NCI-H2107 (cell line): ENCODE measurements around the gene LKAAEAR1.

Source experiments
- DNase-seq: peaks from one replicate; lab custom pipeline; 2025; lab: John Stamatoyannopoulos, UW

LKAAEAR1 gene

DNA sequence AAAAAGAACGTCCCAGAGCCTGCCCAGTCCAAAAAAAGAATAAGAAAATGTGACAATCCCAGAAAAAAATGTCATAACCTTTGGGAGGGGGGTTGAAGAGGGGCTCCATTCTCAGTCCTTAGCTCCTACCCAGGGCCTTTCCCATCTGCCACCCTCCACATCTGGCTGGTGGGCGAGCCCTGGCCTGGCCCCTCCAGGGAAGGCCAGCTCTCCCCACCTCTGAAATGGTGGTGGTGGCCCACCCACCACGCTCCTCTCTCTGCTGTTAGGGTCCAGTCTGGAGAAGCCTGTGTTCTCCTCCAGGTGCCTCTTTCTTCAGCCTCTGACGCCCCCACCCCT is 5.3 kb downstream of the LKAAEAR1 start:
- no peak for DNase-seq

DNA sequence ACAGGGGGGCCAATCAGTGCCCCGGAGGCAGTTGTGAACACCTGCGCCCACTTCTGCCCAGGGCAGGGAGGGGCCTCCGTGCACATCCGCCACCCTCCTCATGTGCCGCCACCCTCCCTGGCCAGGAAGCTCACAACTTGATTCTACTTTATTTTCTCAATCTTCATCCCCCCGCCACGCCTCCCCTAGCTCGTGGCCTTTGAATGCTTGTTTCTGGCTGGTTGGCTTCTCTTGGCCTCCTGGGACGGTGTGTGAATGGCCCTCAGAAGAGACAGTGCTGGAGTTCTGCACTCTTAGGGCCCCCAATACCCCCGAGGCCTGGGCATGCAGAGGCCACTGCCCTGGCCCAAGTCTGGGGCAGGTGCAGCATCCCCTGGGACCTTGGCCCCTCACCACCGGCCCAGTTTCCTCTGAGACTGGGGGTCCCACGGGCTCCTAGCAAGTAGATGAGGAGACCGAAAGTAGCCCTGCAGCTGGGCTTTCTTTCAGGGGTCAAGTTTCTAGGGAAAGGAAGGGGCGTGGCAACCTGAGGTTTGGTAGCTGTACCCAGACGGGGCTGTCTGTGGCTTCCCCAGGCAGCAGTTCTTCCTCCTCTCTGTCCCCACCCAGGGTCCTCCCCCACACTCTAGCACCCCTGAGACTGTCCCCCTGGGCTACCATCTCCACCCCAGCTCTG is 6.2 kb downstream of the LKAAEAR1 start:
- DNase-seq: no peak

DNA sequence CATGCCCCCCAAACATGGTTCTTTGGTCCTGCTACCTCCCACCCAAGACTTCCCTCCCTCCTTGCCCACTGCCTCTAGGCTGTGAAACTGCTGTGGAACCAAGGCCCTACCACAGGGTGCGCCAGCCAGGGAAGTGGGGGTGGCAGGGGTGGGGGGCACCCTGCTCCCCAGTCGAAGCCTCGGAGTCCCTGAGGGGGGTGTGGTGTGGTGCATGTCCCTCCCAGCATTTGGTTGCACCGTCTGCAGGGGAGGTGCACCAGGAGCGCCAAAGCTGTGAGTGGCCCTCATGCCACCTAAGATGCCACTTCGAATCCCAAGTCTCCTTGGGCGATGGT is 6.7 kb downstream of the LKAAEAR1 start:
- no peak for DNase-seq

DNA sequence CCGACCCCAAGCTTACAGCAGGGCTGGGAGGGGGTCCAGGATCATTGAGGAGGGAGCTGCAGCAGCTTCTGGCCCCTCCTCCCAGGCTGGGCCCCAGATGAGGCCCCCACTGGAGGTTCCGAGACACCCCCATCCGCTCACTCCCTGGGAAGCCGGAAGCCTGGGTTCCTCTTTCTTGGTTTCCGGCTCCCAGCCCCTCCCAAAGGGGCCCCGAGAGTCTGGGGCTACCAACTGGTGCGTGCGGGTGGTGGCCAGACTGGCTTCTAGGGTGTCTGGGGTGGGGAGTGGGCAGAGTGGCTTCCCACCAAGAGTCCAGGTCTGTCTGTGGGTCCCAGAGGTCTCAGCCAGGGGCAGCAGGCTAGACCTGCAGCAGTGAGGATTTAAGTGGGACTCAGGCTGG is 7.1 kb downstream of the LKAAEAR1 start:
- no peak for DNase-seq

DNA sequence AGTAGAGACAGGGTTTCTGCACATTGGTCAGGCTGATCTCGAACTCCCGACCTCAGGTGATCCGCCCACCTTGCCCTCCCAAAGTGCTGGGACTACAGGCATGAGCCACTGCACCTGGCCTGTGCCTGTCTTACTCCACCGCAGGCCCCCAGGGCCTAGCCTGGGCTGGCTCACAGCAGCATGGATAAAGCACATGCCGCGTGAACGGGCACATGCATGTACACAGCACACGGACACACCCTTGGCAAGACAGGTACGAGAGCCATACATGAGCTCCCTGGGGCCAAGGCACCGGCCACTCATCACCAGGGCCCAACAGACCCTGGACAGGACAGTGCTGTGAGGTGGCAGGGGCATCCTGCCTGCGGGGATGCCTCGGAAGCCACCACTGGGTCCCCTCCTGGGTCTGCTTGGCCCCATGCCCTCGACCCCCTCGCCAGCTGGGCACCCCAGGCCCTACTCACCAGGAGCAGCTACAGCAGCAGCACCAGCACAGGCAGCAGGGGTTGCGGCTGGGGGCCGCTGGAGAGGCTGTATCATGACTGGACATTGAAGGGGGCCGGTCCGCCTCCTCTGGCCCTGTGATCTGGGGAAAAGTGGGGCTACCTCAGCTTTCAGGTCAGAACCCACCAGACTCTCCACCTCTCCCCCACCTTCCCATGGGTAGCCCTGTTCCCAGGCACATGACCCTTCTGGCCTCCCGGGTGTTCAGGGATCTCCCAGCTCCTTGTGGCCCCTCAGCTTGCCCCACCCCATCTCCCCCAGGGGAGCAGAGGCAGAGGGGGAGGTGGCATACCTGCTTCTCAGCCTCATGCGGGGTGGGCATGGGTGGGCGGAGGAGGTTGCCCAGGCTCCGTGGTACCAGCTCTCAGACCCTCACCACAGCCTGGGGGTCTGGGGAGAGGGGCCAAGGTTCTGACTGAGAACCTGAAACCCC is 7.9 kb downstream of the LKAAEAR1 start:
- no peak for DNase-seq

DNA sequence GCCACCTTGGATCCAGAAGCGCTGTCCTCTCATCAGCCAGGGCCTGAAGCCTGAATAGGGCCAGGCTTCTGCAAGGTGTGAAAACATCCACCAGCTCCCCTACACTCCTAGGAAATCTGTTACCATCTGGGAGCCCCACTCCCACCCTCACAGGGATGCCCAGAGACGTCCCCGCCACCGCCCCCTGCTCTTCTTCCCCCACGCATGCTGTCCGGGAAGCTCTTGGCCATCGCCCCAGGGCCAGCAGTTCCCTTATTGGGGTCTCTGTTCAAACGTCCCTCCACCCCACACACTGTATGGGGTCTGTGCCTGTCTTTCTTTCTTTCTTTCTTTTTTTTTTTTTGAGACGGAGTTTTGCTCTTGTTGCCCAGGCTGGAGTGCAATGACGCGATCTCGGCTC is 8.6 kb downstream of the LKAAEAR1 start:
- DNase-seq: no peak

DNA sequence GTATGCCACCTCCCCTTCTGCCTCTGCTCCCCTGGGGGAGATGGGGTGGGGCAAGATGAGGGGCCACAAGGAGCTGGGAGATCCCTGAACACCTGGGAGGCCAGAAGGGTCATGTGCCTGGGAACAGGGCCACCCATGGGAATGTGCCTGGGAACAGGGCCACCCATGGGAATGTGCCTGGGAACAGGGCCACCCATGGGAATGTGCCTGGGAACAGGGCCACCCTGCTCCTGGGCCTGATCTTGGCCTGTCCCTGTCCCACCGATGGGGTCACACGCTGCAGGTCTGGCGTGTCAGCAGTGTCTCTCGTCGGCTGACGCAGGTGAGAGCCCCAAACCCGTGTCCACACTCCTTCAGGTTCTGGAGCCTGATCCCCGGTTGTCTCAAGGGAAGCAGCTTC is 9.2 kb downstream of the LKAAEAR1 start:
- DNase-seq: no peak

DNA sequence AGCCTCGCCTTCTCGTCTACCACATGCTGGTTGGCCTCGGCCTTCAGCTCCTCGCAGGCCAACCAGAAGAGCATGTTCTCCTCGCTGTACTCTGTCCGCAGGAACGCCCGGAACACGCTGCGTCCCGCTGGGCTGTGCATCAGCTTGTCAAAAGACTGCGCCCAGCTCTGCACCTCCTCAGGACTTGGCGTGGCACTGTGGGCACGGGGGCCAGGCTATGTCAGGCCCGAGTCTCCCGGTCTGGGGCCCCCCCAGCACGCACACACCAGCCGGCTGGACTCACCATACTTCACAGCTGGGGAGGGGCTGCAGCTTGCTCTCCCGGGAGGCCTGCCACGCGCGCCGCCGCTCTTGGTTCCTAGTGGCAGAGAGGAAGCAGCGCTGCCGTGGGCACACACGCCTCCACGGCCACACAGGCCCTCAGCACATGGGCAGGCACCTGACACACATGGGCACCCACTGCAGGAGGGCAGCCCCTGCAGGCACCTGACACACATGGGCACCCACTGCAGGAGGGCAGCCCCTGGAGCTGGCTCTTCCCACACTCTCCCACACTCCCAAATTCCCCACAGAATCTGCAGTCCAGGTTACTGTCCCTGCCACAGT is 9.9 kb downstream of the LKAAEAR1 start:
- DNase-seq: no peak

DNA sequence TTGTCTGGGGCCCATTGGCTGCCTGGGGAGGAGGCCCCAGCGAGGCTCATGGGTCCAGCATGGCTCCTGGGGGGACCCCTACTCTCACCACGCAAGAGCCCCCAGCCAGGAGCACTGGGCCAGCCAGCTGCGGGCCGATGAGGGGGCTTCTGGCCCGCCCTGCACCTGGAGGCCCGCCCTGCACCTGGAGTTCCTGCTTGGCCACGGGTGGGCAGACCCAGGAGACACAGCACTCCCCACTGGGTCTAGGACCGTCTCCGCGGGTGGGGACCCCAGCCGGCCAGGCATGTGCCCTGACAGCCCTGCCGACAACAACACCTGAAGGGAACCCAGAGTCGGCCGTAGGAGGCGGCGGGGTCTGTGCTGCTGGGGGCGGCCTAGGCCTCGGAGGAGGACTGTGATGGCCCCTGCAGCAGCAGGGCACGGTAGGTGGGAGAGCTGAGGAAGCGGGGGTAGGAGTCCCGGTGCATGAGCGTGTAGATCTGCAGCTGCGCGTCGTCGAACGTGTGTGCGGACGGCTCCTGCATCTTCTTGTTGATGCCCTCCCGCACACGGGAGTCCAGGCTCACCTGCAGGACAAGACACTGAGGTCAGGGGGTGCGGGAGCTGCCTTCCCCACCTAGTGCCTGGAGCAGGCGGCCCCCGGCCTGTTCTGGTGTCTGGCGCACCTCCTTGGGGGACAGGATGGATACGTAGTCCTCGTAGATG is 10.6 kb downstream of the LKAAEAR1 start:
- DNase-seq: no peak

DNA sequence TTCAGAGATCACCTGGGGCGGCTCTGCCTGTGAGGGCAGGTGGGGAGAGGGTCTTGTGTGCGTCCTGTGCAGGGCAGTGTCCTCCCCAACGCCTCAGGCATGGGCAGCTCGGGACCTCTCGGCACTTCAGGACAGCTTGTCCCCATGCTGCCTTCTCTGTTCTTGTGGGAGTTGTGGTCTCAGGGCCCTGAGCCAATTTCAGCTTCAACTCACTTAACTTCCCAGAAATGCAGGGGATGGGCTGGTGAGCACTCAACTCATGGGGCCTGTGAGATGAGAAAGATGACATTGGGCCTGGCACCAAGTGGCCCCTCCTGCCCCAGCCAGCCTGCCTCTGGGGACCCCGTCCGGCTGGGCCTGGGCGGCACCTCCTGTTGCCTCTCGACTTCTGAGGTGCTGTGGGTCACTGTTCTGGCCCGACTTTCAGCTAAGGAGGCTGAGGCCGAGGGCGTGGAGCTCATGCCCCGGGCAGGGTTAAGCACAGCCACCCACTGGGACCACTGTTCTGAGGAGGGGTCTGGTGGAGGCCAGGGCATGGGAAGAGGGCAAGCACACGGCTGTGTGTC is 11.6 kb downstream of the LKAAEAR1 start:
- DNase-seq: no peak

DNA sequence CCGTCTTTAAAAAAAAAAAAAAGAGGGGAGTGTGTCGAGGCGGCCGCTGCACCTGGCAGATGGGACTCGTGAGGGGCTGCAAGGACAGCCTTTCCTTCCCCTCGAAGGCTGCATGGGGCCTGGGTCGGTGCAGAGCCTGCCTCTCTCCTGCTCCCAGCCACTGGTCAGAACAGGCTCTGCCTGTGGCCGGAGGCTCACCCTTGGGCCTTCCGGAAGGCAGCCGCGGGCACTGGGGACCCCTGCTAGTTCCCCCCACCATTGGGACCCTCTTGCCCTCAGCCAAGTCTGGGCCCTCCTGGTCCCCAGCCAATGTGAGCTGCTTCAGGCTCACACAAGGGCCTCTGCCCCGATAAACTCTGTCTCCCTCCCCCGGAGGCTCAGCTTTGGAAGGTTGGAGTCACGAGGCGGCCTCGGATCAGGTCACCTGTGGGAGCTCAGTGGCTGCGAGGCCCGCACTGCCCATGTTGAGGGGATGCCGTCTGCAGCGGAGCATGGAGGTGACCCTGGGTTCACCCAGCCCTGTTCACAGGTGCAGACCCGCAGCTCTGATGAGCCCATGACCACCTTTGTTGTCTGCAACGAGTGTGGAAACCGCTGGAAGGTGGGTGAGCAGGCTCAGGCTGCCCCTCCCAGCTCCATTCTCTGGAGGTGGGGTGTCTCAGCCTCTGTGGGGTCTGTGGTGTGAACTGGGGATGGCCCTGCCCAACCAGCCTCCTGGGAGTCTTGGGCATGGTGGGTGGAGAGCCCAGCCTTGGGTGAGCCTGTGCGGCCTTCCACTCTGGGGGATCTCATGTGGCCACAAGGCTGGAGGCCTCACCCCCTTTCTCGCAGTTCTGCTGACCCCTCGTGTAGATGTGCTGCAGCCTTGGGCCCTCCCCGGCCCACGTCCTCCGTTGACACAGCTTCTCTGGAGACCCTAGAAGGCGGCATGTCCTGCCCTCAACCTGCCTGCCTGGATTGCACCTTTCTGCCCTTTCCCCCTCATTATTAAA is 12.6 kb downstream of the LKAAEAR1 start:
- DNase-seq: no peak

DNA sequence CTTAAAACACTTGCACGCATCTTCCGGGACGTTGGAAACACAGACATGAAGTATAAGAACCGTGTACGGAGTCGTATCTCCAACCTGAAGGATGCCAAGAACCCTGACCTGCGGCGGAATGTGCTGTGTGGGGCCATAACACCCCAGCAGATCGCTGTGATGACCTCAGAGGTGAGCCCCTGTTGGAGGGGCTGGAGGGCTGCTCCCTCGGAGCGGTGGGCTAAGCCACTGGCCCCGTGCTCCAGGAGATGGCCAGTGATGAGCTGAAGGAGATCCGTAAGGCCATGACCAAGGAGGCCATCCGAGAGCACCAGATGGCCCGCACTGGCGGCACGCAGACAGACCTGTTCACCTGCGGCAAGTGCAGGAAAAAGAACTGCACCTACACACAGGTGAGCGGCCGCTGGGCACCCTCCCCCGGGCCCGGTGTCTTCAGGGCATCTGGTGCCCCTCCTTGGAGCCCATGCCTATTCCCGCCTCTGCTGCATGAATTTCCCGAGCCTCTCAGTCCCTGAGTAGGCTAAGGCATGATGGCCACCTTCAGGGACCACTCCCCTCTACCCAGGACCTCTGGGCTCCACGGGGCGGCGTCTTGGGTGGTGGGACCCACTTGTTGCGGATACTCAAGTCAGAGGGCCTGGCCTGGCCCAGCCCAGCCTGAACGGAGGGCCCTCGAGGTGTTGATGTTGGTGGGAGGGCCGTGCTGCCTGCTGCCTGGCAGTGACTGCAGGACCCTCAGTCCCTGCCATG is 13.8 kb downstream of the LKAAEAR1 start:
- DNase-seq: no peak

DNA sequence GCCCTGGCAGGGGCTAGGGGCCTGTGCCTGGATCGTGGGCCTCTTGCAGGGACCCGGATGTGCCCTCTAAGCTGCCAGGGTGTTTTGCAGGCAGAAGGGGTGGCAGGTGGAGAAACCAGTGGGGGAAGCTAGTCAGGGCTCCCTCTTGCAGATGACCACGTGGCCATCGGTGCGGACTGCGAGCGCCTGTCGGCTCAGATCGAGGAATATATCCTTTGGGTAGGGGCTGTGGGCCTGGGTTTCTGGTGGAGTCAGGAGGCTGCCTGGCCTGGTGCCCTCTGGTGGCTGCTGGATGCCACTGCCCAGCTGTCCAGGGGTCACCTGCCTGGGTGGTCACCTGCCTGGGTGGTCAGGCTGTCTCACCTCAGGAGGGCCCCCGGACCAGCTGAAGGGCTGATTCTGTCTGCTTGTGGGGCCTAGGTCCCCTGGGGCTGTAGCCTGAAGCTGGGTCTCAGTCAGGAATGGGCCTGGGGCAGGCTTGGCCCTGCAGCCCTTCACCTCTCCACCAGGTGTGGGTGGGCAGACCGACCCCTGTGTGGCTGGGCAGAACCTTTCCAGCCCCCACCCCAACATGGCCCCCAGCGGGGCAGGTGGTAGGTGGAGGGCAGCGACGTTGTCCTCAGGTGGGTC is 14.5 kb downstream of the LKAAEAR1 start:
- DNase-seq: no peak

DNA sequence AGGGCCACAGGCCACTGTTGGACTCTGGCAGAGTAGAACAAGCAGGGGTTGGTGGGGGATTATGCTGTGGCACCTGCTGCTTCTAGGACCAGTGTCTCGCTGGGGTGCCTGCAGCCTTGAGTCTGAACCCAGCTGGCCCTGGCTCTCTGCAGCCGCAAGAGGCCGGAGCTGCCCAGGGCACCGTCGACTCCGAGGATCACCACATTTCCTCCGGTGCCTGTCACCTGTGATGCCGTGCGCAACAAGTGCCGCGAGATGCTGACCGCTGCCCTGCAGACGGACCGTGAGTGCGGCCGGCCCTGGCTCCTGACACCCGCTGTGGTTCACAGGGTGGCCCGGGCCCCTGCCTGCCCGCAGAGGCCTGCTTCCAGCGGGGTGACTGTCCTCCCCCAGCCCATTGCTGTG is 15.0 kb downstream of the LKAAEAR1 start:
- no peak for DNase-seq

DNA sequence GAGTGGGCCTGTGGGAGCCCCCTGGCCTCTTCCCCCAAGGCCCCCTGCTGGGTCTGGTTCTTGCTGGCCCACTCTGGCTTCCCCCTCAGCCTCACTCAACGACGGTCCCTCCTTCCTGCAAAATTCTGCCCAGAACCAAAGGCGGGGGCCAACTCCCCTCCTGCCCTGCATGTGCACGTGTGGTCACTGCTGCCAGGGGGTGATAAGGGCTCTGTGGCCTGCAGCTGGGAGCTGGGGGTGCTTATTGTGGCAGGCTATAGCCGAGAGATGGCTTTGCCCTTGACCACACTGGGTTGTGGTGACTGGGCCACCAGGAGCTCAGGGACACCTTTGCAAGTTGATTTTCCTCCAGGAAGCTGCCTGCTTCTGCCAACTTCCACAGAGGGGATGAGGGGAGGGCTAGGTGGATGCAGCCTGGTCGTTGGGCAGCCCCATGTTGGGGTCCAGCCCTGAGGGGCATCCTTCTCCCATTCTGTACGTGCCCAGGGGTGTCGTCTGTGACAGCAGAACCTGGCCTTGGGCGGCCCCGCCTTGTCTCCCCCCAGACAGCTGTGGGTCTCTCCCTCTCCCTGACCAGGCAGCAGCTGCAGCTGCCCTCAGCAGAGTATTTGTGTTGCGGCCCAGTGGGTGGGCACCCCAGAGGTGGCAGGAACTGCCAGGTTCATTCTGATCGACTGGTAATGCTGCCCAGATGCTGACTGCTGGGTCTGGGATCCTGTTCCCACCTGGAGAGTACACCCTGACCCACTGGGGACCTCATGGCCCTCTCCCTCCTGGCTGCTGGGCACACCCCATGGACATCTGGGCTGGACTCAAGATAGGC is 15.6 kb downstream of the LKAAEAR1 start:
- no peak for DNase-seq

DNA sequence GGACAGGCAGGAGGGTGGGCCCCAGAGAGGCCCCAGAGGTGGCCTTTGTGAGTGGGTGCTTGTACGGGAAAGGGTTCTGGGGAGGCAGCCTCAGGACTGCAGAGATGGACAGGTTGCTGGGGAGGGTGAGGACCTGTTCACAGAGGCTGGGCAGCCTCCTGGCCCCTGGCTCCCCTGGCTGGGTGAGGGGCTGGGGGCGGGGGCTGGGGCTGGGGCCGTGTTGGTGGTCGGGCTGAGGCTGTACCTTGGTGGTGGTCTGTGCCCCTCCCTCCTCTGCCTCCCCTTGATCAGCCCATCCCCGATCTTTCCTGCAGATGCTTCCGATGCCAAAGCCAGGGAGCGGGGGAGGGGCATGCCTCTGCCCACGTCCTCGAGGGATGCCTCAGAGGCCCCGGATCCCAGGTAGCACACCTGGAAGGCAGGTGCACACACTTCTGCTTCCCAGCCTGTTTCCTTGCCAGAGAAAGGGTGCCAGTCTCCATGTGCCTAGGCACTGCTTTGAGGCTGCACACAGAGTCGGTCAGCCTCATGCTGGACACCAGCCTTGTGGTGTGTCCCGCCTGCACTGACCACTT is 16.4 kb downstream of the LKAAEAR1 start:
- no peak for DNase-seq

DNA sequence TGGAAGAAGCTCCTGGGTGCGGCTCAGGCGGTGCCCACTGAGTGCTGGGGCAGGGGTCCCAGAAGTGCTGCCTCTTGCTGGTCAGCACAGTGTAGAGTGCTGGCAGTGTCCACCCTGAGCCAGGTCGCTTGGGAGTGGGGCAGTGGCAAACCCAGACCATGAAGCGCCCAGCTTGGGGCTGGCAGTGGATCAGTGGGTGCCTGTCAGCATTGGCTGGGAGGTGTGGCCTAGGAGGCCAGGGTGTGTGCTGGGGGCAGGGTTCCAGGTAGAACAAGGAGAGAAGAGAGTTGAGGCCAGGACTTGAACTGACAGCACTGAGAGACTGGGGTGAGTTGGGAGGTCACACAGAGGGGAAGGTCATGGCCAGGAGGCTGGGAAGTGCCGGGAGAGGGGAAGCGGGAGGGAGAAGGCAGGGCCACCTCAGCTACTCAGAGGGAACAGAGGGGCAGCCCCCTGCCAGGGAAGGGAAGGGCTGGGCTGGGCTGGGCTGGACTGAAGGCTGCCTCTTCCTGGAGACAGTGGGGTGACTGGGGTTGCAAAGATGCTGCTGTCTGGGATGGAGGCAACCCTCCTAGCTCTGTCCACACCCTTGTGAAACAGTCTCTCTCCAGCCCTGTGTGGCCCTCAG is 17.1 kb downstream of the LKAAEAR1 start:
- no peak for DNase-seq

DNA sequence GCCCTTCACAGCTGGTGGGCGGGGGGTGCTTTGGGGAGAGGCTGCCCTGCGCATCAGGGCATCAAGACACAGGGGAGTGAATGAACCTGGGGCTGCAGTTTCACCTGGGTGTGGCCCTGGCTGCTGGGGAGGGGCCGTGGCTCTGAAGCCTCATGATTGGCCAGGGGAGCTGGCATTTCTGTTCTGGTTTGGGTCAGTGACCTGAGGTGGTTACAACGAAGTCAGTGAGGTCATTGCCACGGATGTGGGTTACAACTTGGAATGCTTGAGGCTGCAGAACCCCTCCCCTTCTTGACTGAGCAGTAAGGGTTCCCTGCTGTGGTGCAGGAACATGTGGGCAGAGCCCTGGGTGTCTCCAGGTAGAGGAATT is 18.2 kb downstream of the LKAAEAR1 start:
- DNase-seq: no peak
